Iris pigment epithelial cell (primary cell): Measurements from ENCODE around the gene HDAC7.
"Not testable (repeated sequence)": the region's sequence is repeated elsewhere in the genome, so short reads cannot be mapped to it uniquely, and the experiment has no call there.

Source experiments
- DNase-seq: peaks from one replicate; pipeline ENCODE4 v3.0.0-alpha.2; 2011; ENCODE audit warnings: low read depth

The HDAC7 gene

GRCh38 chr12:47849261-47849660 is 29.6 kb upstream of the HDAC7 start:
- no peak for DNase-seq

GRCh38 chr12:47848853-47849252 is 29.1 kb upstream of the HDAC7 start:
- no peak for DNase-seq

- DNase-seq, result no peak
Observed at GRCh38 chr12:47846294-47846996, 26.7 kb upstream of the HDAC7 start.

GRCh38 chr12:47845081-47845480 is 25.4 kb upstream of the HDAC7 start:
- no peak for DNase-seq

GRCh38 chr12:47844264-47845019 is 24.7 kb upstream of the HDAC7 start:
- DNase-seq, result no peak

GRCh38 chr12:47843226-47843980 is 23.7 kb upstream of the HDAC7 start:
- DNase-seq, result no peak

GRCh38 chr12:47842543-47842942 is 22.8 kb upstream of the HDAC7 start:
- DNase-seq, result not testable (repeated sequence)

GRCh38 chr12:47841910-47842309 is 22.2 kb upstream of the HDAC7 start:
- DNase-seq, result no peak

- DNase-seq, result no peak
Observed at GRCh38 chr12:47841501-47841900, 21.8 kb upstream of the HDAC7 start.

GRCh38 chr12:47840571-47840970 is 20.9 kb upstream of the HDAC7 start:
- no peak for DNase-seq

- DNase-seq, result no peak
Observed at GRCh38 chr12:47839214-47839876, 19.6 kb upstream of the HDAC7 start.

- no peak for DNase-seq
Observed at GRCh38 chr12:47838286-47838931, 18.7 kb upstream of the HDAC7 start.

GRCh38 chr12:47837190-47838171 is 17.8 kb upstream of the HDAC7 start:
- peak; percentile 58 for DNase-seq

GRCh38 chr12:47835831-47836155 is 16.1 kb upstream of the HDAC7 start:
- no peak for DNase-seq

- DNase-seq, result no peak
Observed at GRCh38 chr12:47835006-47835830, 15.5 kb upstream of the HDAC7 start.

- DNase-seq, result no peak
Observed at GRCh38 chr12:47834199-47834903, 14.6 kb upstream of the HDAC7 start.

GRCh38 chr12:47833591-47834012 is 13.9 kb upstream of the HDAC7 start:
- no peak for DNase-seq

- DNase-seq, result no peak
Observed at GRCh38 chr12:47832263-47832933, 12.7 kb upstream of the HDAC7 start.

- DNase-seq, result no peak
Observed at GRCh38 chr12:47829584-47829983, 9.9 kb upstream of the HDAC7 start.
